Activated naive CD8-positive, alpha-beta T cell treated with anti-CD3 and anti-CD28 coated beads, Interleukin-2, amount 50 U/mL, for 16 hours (primary cell): Measurements from ENCODE around the gene DOK5.

Source experiments
- DNase-seq: peaks from one replicate; pipeline ENCODE4 v3.0.0-alpha.2; 2020; ENCODE audit warnings: low read depth, low spot score

Gene DOK5

GRCh38 chr20:54692168-54692887 is 216.9 kb downstream of the DOK5 start:
- no peak for DNase-seq

GRCh38 chr20:54694516-54694915 is 219.1 kb downstream of the DOK5 start:
- DNase-seq = no peak

GRCh38 chr20:54698373-54698772 is 223.0 kb downstream of the DOK5 start:
- DNase-seq = no peak
